ENCODE measurements around the gene DRG2. TPM values are rescaled to one million over a fixed set of nuclear protein-coding genes. Genes with fewer than 3 reads are reported as not detected.

DRG2 gene
- polyA plus RNA-seq, 1 donor from 2014 or later: 40.6 TPM

- Histone ChIP-seq H3K27ac (ENCODE audit: low read length) (no peak overlapping the region), H3K4me2 (ENCODE audit: low read length) (no peak overlapping the region), H3K79me2 (replicated peaks; ENCODE audit: insufficient read depth, low read length) (no peaks in the 10 kb centered on the region), H3K9ac (ENCODE audit: low read length) (no peak overlapping the region), H2AFZ (ENCODE audit: low read depth, low read length) (no peak overlapping the region), H3K9me2 (ENCODE audit: insufficient read depth, low read length) (no peaks in the 10 kb centered on the region), H4K20me1 (ENCODE audit: insufficient read depth) (no peaks in the 10 kb centered on the region), H3K36me3 (ENCODE audit: insufficient read depth, low read length) (no peaks in the 10 kb centered on the region), H3F3A (ENCODE audit: insufficient read depth, low read length, poor library complexity, severe bottlenecking) (no peaks in the 10 kb centered on the region), H3K27me3 (ENCODE audit: insufficient read depth, low read depth, low read length) (no peaks in the 10 kb centered on the region), H3K4me3 (ENCODE audit: low read length) (no peak overlapping the region), H3K9me3 (ENCODE audit: low read length) (no peaks in the 10 kb centered on the region)
- TF ChIP-seq SMC3 (conservative IDR thresholded peaks at IDR 0.05; ENCODE audit: poor library complexity) (no peak), RAD21 (conservative IDR thresholded peaks at IDR 0.05) (no peak), EZH2 (IDR thresholded peaks at IDR 0.05; ENCODE audit: borderline replicate concordance, insufficient read depth, low read length, poor library complexity, severe bottlenecking) (no peak)
Observed at GRCh38 chr17:18146259-18146658, 58.5 kb downstream of the DRG2 start.

DNA sequence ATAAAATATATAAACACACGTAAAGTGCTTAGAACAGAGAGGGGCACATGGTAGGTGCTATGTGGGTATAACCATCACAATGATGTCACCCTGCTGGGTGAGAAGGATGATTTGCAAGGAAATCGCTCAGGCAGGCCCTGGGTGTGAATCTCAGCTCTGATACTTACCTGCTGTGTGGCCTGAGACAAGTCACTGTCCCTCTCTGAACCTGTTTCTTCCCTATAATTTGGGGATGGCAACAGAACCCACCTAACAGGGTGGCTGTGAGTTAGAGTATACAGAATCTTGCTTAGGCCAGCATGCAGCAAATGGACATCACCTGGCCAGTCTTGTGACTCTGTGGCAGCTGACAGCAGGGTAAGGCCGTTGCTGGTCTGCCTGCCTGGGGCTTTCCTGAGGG lies 59.2 kb downstream of the DRG2 start:
- no peak overlapping the region for H2AFZ ChIP-seq (ENCODE audit: low read depth, low read length)
- no peaks in the 10 kb centered on the region for H3F3A ChIP-seq (ENCODE audit: insufficient read depth, low read length, poor library complexity, severe bottlenecking)
- TF ChIP-seq SMC3 (conservative IDR thresholded peaks at IDR 0.05; ENCODE audit: poor library complexity) (no peak), RAD21 (conservative IDR thresholded peaks at IDR 0.05) (no peak), MXI1 (conservative IDR thresholded peaks at IDR 0.05; ENCODE audit: poor library complexity, severe bottlenecking) (no peak), EP300 (conservative IDR thresholded peaks at IDR 0.05; ENCODE audit: poor library complexity, severe bottlenecking) (no peak), TAF1 (IDR thresholded peaks at IDR 0.05; ENCODE audit: low read depth) (no peak), POLR2AphosphoS5 (IDR thresholded peaks at IDR 0.05) (no peak), EZH2 (IDR thresholded peaks at IDR 0.05; ENCODE audit: borderline replicate concordance, insufficient read depth, low read length, poor library complexity, severe bottlenecking) (no peak)
- TF ChIP-seq, protein P1, sequence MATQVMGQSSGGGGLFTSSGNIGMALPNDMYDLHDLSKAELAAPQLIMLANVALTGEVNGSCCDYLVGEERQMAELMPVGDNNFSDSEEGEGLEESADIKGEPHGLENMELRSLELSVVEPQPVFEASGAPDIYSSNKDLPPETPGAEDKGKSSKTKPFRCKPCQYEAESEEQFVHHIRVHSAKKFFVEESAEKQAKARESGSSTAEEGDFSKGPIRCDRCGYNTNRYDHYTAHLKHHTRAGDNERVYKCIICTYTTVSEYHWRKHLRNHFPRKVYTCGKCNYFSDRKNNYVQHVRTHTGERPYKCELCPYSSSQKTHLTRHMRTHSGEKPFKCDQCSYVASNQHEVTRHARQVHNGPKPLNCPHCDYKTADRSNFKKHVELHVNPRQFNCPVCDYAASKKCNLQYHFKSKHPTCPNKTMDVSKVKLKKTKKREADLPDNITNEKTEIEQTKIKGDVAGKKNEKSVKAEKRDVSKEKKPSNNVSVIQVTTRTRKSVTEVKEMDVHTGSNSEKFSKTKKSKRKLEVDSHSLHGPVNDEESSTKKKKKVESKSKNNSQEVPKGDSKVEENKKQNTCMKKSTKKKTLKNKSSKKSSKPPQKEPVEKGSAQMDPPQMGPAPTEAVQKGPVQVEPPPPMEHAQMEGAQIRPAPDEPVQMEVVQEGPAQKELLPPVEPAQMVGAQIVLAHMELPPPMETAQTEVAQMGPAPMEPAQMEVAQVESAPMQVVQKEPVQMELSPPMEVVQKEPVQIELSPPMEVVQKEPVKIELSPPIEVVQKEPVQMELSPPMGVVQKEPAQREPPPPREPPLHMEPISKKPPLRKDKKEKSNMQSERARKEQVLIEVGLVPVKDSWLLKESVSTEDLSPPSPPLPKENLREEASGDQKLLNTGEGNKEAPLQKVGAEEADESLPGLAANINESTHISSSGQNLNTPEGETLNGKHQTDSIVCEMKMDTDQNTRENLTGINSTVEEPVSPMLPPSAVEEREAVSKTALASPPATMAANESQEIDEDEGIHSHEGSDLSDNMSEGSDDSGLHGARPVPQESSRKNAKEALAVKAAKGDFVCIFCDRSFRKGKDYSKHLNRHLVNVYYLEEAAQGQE (IDR thresholded peaks at IDR 0.05; ENCODE audit: borderline replicate concordance): no peak
- TF ChIP-seq, protein P2, sequence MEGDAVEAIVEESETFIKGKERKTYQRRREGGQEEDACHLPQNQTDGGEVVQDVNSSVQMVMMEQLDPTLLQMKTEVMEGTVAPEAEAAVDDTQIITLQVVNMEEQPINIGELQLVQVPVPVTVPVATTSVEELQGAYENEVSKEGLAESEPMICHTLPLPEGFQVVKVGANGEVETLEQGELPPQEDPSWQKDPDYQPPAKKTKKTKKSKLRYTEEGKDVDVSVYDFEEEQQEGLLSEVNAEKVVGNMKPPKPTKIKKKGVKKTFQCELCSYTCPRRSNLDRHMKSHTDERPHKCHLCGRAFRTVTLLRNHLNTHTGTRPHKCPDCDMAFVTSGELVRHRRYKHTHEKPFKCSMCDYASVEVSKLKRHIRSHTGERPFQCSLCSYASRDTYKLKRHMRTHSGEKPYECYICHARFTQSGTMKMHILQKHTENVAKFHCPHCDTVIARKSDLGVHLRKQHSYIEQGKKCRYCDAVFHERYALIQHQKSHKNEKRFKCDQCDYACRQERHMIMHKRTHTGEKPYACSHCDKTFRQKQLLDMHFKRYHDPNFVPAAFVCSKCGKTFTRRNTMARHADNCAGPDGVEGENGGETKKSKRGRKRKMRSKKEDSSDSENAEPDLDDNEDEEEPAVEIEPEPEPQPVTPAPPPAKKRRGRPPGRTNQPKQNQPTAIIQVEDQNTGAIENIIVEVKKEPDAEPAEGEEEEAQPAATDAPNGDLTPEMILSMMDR (IDR thresholded peaks at IDR 0.05; ENCODE audit: poor library complexity, severe bottlenecking): no peak
- H3K4me2 ChIP-seq (ENCODE audit: low read length): no peak overlapping the region
- no peak overlapping the region for H3K27ac ChIP-seq (ENCODE audit: low read length)
- H3K4me3 ChIP-seq (ENCODE audit: low read length): no peak overlapping the region
- no peaks in the 10 kb centered on the region for H3K27me3 ChIP-seq (ENCODE audit: insufficient read depth, low read depth, low read length)
- no peaks in the 10 kb centered on the region for H4K20me1 ChIP-seq (ENCODE audit: insufficient read depth)
- H3K9ac ChIP-seq (ENCODE audit: low read length): no peak overlapping the region
- no peaks in the 10 kb centered on the region for H3K36me3 ChIP-seq (ENCODE audit: insufficient read depth, low read length)
- H3K79me2 ChIP-seq (replicated peaks; ENCODE audit: insufficient read depth, low read length): no peaks in the 10 kb centered on the region
- H3K9me3 ChIP-seq (ENCODE audit: low read length): no peaks in the 10 kb centered on the region
- H3K9me2 ChIP-seq (ENCODE audit: insufficient read depth, low read length): no peaks in the 10 kb centered on the region

GRCh38 chr17:18148586-18148985 lies 60.8 kb downstream of the DRG2 start:
- Histone ChIP-seq H3K9ac (ENCODE audit: low read length) (no peak overlapping the region), H3K9me3 (ENCODE audit: low read length) (no peaks in the 10 kb centered on the region), H4K20me1 (ENCODE audit: insufficient read depth) (no peaks in the 10 kb centered on the region), H3K27me3 (ENCODE audit: insufficient read depth, low read depth, low read length) (no peaks in the 10 kb centered on the region), H3K36me3 (ENCODE audit: insufficient read depth, low read length) (no peaks in the 10 kb centered on the region), H3K4me2 (ENCODE audit: low read length) (no peak overlapping the region), H3K9me2 (ENCODE audit: insufficient read depth, low read length) (no peaks in the 10 kb centered on the region), H2AFZ (ENCODE audit: low read depth, low read length) (no peak overlapping the region), H3K27ac (ENCODE audit: low read length) (no peak overlapping the region), H3F3A (ENCODE audit: insufficient read depth, low read length, poor library complexity, severe bottlenecking) (no peaks in the 10 kb centered on the region), H3K4me3 (ENCODE audit: low read length) (no peak overlapping the region), H3K79me2 (replicated peaks; ENCODE audit: insufficient read depth, low read length) (no peaks in the 10 kb centered on the region)
- TF ChIP-seq EZH2 (IDR thresholded peaks at IDR 0.05; ENCODE audit: borderline replicate concordance, insufficient read depth, low read length, poor library complexity, severe bottlenecking) (no peak), EP300 (conservative IDR thresholded peaks at IDR 0.05; ENCODE audit: poor library complexity, severe bottlenecking) (no peak), POLR2AphosphoS5 (IDR thresholded peaks at IDR 0.05) (no peak), TAF1 (IDR thresholded peaks at IDR 0.05; ENCODE audit: low read depth) (no peak), MXI1 (conservative IDR thresholded peaks at IDR 0.05; ENCODE audit: poor library complexity, severe bottlenecking) (no peak), RAD21 (conservative IDR thresholded peaks at IDR 0.05) (no peak), SMC3 (conservative IDR thresholded peaks at IDR 0.05; ENCODE audit: poor library complexity) (no peak)
- TF ChIP-seq, protein P2 (IDR thresholded peaks at IDR 0.05; ENCODE audit: poor library complexity, severe bottlenecking): no peak
- TF ChIP-seq, protein P1 (IDR thresholded peaks at IDR 0.05; ENCODE audit: borderline replicate concordance): no peak

All from neural cell (in vitro differentiated cells).